ENCODE measurements around the gene RRN3.
"Not testable (repeated sequence)": the region's sequence is repeated elsewhere in the genome, so short reads cannot be mapped to it uniquely, and the experiment has no call there.

Gene RRN3

DNA sequence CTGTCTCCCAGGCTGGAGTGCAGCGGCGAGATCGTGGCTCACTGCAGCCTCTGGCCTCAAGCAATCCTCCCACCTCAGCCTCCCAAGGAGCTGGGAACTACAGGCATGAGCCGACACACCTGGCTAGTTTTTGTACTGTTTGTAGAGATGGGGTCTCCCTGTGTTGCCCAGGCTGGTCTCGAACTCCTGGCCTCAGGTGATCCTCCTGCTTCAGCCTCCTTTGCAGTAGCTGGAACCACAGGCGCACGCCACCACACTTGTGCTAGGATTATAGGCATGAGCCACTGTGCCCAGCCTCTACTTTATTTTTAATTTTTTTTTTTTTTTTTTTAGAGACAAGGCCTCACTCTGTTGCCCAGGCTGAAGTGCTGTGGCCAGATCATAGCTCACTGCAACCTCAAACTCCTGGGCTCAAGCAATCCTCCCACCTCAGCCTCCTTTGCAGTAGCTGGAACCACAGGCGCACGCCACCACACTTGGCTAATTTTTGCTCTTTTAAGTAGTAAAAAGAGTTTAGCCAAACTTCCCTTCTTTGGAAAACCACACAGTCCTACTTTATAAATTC lies 42.6 kb downstream of the RRN3 start:
- no peak for DNase-seq (ENCODE audit: low read depth)

DNA sequence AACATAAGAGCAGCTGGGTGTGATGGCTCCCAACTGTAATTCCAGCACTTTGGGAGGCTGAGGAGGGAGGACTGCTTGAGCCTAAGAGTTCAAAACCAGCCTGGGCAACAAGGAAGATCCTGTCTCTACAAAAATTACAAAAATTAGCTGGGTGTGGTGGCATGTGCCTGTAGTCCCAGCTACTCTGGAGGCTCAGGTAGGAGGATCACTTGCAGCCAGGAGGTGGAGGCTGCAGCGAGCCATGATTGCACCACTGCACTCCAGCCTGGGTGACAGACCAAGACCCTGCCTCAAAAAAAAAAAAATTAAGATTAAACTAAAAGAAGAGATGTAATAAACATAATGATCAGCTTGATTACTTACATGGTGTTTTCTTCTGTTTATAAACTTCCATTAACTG lies 43.6 kb downstream of the RRN3 start:
- DNase-seq (ENCODE audit: low read depth): not testable (repeated sequence)

DNA sequence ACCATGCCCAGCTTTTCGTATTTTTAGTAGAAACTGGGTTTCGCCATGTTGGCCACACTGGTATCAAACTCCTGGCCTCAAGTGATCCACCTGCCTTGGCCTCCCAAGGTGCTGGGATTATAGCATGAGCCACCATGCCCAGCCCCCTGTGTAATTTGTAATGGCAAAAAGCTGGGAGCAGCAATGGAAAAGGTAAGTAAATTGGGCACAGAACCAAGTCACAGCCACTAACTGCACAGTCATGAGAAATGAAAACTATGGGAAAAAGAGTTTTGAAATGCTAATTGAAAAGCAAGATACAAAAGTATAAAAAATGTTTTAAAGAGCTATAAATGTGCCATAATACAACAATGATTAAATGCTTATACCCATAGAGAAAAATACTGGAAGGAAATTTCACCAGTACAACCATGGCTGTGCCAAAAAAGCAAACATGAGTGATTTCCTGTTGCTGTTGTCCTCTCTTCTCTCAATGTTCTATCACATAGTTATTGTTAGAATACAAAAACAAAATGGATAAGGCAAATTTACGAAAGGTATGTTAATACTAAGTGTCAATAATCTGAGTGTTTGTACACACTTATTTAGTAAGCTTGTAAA lies 44.4 kb downstream of the RRN3 start:
- no peak for DNase-seq (ENCODE audit: low read depth)

DNA sequence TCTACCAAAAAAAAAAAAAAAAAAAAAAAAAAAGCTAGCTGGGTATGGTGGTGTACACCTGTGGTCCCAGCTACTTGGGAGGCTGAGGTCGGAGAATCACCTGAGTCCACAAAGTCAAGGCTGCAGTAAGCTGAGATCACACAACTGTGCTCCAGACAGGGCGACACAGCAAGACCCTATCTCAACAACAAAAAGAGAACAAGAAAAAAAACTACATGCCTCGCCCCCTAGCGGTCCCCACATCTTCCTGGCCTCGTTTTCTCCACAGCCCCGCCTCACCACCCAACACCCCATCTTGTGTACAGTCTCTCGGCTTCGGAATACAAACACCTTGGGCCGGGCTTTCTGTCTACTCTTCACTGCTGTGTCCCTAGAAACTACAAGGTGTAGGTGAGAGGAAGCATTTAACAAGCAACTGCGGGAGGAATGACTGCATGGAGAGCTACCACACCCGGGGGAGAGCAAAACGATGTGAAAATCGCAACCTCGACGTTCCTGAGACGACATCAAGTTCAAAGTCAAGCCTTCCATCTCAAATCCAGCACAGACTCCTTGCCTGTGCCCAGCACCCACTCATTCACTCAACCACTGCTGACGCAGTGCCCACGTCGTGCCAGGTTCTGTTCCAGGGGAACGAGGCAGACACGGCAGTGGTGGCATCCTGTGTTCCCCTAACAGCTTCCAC lies 47.2 kb downstream of the RRN3 start:
- no peak for DNase-seq (ENCODE audit: low read depth)

DNA sequence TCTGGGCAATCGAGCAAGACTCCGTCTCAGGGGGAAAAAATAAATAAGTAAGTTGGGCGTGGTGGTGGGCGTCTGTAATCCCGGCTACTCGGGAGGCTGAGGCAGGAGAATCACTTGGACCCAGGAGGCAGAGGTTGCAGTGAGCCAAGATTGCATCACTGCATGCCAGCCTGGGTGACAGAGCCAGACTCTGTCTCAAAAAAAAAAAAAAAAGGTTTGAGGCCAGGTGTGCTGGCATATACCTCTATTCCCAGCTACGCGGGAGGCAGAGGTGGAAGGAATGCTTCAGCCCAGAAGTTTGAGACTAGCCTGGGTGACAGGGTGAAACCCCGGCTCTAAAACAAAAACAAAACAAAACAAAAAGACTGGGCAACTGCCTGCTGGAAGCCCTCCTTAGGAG lies 48.8 kb downstream of the RRN3 start:
- DNase-seq (ENCODE audit: low read depth): not testable (repeated sequence)

DNA sequence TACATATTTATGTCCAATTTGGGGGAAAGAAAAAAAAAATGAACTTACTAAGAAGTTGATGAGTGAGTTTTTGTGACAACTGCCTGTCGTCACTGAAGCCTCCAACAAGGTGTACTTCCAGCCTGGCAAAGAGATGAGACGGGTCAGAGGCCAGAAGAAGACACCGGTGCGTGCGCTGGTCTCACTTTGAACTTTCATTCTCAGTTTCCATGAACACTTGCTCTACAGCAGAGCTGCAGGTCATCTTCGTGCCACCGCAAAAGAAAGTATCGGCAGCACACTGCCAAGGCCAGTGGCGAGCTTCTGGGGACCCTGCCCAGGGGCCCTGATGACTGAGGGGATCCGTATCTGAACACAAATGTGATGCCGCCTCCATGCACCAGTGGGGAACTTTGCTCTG lies 49.8 kb downstream of the RRN3 start:
- DNase-seq (ENCODE audit: low read depth): no peak

DNA sequence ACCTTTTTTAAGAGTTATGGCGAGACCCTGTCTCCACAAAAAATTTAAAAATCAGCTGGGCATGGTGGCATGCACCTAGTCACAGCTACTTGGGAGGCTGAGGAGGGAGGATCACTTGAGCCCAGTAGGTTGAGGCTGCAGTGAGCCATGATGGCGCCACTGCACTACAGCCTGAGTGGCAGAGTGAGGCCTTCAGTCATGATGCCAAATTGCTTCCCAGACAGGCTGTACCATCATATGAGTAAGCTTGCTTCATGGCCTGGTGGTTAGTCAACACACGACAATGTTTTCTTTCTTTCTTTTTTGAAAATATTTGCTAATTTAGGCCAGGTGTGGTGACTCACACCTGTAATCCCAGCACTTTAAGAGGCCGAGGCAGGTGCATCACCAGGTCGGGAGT lies 50.7 kb downstream of the RRN3 start:
- no peak for DNase-seq (ENCODE audit: low read depth)

DNA sequence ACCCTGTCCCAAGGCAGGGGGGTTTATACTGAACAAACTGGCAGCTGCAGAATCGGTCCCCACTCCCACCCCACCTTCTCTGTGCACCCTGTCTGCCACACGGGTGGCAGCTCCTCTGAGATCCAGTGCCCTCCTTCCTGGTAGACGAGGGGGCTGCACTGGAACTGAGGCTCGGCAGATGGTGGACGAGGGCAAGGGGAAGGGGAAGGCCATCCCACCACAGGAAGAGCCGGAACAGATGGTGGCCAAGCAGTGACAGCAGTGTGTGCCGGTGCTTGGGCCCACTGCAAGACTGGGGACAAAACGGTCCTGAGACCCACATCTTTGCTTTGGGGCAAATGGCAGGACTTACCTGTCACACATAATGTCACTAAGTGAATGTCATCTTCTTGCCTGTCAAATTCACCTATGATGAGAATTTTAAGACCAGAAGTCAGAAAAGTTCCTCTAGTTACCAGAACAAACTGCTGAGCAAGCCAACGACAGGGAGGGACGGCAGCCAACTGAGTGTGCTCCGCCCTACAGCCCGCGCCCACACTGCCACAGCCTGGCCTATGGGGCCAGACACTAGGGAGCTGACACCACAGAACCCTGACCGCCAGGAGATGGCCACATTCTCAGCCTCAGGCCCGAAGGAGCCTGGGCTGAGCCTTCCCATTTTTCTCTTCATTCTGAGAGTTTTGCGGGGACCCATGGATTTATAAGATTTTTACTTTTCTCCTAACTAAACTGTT lies 52.6 kb downstream of the RRN3 start:
- no peak for DNase-seq (ENCODE audit: low read depth)

DNA sequence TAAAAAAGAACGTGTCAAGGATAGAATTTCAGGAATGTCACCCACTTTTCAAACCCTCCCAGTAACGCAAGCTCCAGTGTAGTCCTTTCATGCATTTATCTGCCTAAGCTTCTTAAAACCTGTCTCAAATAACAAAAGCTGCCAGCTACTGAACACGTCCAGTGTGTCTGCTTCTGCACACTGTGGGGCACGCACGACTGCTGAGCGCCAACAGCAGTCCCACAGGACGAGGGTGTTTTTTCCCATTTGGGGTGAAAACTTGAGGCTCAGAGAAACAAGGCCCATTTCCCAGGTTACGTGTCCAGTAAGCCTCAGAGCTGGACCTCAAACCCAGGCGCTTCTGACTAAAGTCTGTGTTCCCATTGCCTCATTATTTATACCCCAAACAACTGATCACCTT lies 55.4 kb downstream of the RRN3 start:
- no peak for DNase-seq (ENCODE audit: low read depth)

DNA sequence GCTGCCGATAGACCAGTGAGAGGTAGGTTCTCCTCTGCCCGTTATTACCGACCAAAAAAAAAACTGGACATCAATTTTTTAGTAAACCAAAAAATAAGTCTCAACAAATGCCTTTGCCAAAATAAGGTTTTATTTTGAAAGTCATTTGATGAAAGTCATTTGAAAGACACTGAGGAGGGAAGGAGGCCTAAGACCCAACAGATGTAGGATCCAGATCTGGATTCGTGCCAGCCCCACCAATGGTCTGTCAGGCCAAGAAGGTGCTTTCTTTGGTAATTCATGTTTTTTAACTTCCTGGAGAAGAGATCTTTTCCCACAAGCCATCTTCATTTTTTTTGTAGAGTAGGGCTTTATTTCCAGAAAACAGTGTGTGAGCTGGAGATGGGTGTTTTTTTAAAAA lies 56.3 kb downstream of the RRN3 start:
- no peak for DNase-seq (ENCODE audit: low read depth)

DNA sequence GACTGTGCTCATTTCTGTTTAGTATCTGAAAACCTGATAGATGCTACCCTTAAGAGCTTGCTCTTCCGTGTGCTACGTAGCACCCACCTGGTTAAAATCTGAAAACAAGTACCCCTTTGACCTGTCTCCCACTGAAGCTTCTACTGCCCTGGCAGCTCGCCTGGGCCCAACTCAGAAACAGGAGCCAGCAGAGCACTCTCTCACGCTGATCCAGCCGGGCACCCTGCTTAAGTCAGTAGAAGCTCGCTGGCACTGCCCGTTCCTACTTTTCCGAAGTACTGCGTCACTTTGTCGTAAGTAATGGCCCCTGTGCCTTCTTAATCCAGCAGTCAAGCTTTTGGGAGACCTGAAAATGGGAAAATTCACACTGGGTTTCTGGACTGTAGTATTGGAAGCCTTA lies 57.1 kb downstream of the RRN3 start:
- DNase-seq (ENCODE audit: low read depth): no peak

DNA sequence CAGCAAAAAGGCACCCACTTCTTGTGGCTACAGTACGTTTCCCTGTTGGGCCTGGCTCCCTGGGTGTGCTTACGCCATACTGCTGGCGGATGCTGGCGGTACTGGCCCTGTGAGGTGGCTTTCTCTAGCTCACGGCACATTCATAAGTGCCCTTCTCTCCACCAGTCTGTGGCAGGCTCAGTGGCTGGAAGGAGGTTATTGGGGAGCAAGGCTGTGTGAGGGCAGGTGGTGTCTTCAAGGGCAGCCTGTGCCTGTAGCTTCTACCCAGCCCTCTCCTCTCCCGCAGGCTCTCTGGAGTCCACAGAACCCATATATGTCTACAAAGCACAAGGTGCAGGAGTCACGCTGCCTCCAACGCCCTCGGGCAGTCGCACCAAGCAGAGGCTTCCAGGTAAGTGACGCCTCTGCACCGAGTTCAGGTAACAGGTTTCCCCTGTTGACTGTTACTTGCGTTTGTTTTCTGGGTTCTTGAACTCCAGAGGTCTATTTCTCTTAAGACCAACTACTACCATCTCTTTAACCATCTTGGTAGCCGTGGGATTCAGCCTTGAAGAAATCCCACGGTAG lies 58.8 kb downstream of the RRN3 start:
- no peak for DNase-seq (ENCODE audit: low read depth)

DNA sequence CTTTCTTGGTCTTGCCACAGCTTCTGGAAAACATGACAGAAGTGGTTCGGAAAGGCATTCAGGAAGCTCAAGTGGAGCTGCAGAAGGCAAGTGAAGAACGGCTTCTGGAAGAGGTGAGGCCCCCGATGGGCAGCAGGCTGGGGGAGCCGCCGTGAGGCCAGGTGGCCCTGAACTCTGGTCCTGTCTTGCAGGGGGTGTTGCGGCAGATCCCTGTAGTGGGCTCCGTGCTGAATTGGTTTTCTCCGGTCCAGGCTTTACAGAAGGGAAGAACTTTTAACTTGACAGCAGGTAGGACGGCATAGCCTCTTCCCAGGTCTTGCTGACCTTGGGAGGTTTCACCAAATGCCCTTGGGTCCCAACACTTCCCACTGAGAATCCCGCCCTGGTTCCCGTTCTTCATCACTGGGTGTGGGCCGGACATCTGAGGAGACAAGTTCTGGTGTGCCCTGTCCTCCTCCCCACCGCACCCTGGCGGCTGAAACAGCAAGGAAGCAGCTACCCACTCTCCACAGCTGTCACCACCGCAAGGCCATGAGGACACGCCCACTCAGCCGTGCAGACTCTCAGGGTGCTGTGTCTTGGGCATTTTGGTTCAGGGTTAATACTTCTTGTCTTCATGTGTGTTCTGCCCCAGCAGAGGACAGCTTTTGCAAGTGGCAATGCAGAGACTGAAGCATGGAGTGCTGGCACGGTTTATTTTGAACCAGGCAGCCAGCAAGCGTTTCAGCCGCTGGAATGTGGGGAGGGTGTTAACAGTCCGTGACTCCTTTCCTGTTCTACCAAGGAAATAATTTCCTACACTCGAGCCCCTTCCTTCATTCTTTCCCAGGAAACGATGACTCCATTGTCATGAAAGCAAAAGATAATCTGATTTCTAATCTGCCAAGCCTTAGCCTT lies 59.6 kb downstream of the RRN3 start:
- DNase-seq (ENCODE audit: low read depth): no peak

DNA sequence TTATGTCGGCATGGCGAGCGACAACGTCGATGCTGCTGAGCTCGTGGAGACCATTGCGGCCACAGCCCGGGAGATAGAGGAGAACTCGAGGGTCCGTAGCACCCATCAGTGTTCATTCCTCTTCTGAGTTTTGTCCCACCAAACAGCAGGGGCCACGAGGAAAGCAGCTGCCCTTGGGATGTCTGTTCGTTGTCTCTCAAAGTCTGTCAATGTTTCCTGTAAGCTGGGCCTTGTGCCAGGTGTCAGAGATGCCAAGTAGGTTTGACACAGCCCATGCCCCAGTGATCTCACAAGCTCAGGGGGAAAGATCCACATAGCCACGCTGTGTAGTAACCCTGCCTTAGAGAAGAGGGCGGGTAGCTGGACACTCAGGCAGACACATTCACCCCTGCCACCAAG lies 60.8 kb downstream of the RRN3 start:
- no peak for DNase-seq (ENCODE audit: low read depth)

DNA sequence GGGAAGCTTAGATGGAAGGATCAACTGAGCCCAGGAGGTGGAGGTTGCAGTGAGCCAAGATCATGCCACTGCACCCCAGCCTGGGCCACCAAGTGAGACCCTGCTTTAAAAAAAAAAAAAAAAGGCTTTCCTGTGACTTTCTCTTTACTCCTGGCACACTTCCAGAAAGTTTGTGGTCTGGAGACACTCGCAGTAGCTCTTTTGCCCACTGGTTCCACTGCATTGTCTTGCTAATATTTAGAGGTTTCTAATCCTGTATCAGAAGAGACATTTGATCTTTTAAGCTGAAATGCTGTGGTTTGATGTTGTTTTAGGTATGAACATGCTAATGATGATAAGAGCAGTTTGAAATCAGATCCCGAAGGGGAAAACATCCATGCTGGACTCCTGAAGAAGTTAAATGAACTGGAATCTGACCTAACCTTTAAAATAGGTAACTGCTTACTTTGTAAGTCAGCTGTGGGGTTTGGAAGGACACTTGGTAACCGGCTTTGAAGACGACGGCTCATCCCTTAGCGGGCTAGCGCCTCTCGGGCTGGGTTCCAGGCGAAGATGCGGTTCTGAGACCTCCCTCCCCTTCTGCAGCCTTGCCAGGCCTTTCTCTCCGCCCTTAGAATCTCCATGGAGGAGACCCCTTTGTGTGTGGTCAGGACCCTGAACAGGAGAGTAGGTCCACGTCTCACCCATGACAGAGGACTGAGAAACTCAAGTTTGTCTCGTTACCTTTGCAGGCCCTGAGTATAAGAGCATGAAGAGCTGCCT lies 61.3 kb downstream of the RRN3 start:
- no peak for DNase-seq (ENCODE audit: low read depth)

DNA sequence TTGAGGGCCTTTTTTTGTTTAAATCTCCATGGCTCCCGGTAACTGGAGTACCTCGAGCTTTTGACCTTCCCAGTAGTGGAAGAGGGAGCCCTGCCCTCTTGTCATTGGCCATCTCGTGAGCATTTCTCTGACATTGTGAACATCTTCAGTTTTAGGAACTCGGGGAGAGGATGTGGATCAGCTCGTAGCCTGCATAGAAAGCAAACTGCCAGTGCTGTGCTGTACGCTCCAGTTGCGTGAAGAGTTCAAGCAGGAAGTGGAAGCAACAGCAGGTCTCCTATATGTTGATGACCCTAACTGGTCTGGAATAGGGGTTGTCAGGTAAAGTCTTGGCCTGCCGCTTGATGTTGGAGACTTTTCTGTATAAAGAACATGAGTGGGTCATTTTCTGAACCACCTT lies 62.5 kb downstream of the RRN3 start:
- no peak for DNase-seq (ENCODE audit: low read depth)

DNA sequence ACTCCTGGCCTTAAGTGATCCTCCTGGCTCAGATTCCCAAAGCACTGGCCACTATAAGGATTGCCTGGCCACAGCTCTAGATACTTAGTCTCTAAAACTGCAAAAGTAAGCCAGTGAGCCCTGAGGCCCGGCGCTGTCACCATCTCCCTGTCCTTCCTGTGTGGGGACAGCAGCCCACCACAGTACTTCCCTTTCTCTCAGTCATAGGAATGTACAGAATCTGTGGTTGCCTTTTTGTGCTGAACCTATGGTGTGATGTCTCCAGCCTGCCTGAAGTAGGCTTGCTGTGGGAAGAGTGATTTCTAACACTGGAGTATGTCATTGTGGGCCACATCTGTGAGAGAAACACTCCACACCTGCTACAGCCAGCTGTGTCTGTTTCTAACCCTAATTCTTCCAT lies 62.9 kb downstream of the RRN3 start:
- no peak for DNase-seq (ENCODE audit: low read depth)

DNA sequence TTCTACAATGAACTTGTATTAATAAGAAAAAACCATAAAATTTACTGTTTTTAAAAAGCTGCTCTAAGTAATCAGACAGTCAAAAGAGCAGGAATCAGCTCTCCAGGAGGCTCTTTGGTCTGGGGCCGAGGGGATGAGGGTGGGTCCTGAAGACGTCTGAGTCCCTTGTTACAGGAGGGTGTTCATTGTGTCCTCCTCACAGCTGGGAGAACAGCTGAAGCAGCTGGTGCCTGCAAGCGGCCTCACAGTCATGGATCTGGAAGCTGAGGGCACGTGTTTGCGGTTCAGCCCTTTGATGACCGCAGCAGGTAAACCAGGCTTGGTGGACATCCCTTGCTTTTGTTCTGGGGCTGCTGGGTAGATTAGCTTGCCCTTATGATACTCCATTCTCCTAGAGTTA lies 64.3 kb downstream of the RRN3 start:
- not testable (repeated sequence) for DNase-seq (ENCODE audit: low read depth)

DNA sequence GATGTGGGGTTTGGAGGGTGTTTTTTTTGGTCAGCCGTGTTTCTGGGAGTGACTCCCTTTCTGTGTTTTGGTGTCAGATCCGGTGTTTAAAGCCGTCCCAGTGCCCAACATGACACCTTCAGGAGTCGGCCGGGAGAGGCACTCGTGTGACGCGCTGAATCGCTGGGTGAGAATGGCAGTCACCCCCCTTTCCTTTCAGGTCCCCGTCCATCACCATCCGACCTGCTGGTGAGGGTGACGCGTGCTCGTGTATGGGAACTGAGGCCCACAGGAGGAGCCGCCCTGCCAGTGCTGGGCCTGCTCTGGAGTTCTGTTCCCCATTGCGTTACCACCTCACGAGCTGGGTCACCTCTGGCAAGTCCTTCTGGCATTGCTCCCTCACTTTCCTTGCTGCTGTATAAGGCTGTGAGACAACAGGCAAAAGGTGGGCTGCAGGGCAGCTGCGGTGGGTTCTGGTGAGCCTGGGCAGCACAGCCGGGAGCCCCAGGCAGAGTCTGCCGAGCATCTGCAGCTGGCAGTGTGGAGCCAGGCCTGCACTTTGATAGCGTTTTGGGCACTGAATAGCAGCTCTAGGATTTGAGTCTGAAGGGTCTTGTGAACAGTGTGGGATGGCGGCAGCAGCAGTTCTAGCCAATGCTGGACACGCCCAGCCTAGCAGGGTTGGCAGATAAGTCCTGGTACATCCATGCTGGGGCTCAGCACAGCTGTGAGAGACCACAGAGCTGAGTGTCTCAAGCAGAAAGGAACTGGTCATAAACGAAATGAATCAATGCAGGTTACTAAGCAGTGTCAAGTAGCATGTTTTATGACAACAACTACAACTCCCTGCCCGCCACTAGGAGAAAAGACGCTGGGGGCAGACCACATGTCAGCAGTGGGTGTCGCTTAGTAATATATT lies 65.0 kb downstream of the RRN3 start:
- not testable (repeated sequence) for DNase-seq (ENCODE audit: low read depth)

DNA sequence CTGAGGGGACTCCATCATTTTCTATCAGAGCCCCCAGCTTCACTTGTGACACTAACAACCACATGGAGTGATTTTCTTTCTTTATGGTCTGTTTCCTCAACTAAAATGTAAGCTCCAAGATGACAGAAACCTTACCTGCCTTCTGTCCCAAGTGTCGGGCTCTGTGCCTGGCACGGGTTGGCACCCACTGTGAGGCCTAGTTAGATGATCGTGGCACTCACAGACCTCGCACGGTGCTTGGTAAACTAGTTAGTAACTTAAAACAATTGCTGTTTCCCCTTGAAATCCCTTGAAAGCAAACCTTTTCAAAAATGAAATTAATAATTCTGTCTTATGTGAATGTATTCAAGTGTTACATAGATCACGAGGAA lies 65.7 kb downstream of the RRN3 start:
- DNase-seq (ENCODE audit: low read depth): not testable (repeated sequence)

Measured in stimulated activated CD8-positive, alpha-beta memory T cell treated with anti-CD3 and anti-CD28 coated beads, Interleukin-4, amount 100 ng/mL, for 24 hours (primary cell).